Fibroblast of villous mesenchyme (primary cell): ENCODE measurements around the gene PBX1. TPM values are rescaled to one million over a fixed set of nuclear protein-coding genes. Genes with fewer than 3 reads are reported as not detected.

ENCODE experiments used
- DNase-seq: peaks from one replicate; pipeline ENCODE4 v3.0.0-alpha.2; 2010; ENCODE audit warnings: low read depth
- H3K4me3 ChIP-seq: 2 replicates; pipeline ENCODE4 v1.5.1; 2011; ENCODE audit warnings: low read depth, mild to moderate bottlenecking, low read length
- total RNA-seq: library from RNA; depleted of rRNA; stranded (reverse); fragments of >200 nt; gene quantifications from 2 replicates; pipeline ENCODE4 v1.2.3, GENCODE V29; 2012
- TF ChIP-seq, protein P1 (sequence below): IDR thresholded peaks from 2 replicates; pipeline ENCODE4 v1.5.1; 2012; ENCODE audit warnings: low read depth, mild to moderate bottlenecking, low read length; ENCODE audit not compliant: insufficient read depth

Gene PBX1
- total RNA-seq, 1 donor, result 67.4 TPM

DNA sequence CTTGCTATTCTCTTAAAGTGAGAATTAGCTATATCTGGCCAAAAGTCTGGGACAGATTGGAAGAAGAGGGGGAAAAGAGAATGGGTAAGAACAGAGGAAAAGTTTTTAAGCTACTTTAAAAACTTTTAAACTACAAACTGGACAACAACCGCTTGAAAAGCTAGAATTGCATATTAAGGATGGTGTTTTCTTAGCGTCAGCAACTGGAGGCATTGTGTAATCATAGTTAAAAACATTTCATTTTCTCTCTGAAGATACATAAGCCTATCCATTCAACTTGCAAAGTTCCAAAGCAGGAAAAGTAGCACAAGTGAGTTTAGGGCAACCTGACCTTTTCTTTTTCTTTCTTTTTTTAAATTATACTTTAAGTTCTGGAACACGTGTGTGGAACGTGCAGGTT is 10.9 kb downstream of the PBX1 start:
- peak; percentile 43 for DNase-seq
- H3K4me3 ChIP-seq, result no peak overlapping the region
- TF ChIP-seq, protein P1, sequence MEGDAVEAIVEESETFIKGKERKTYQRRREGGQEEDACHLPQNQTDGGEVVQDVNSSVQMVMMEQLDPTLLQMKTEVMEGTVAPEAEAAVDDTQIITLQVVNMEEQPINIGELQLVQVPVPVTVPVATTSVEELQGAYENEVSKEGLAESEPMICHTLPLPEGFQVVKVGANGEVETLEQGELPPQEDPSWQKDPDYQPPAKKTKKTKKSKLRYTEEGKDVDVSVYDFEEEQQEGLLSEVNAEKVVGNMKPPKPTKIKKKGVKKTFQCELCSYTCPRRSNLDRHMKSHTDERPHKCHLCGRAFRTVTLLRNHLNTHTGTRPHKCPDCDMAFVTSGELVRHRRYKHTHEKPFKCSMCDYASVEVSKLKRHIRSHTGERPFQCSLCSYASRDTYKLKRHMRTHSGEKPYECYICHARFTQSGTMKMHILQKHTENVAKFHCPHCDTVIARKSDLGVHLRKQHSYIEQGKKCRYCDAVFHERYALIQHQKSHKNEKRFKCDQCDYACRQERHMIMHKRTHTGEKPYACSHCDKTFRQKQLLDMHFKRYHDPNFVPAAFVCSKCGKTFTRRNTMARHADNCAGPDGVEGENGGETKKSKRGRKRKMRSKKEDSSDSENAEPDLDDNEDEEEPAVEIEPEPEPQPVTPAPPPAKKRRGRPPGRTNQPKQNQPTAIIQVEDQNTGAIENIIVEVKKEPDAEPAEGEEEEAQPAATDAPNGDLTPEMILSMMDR, result no peak

DNA sequence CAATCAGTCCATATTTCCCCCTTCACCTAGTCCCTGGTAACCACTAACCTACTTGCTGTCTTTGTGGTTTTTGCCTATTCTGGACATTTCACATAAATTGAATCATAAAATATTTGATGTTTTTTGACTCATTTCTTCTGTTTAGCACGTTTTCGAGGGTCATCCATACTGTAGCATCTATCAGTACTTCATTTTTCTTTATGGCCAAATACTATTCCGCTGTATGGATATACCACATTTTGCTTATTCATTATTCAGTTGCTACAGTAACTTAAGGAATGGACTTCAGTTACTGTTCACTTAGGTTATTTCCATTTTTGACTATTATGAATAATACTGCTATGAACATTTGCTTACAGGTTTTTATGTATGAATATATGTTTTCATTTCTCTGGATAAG is 12.3 kb downstream of the PBX1 start:
- no peak overlapping the region for H3K4me3 ChIP-seq
- no peak for DNase-seq
- TF ChIP-seq, protein P1, result no peak

- no peak overlapping the region for H3K4me3 ChIP-seq
- TF ChIP-seq, protein P1, result no peak
- DNase-seq, result no peak
Measured at GRCh38 chr1:164575356-164575886, 16.4 kb downstream of the PBX1 start.

DNA sequence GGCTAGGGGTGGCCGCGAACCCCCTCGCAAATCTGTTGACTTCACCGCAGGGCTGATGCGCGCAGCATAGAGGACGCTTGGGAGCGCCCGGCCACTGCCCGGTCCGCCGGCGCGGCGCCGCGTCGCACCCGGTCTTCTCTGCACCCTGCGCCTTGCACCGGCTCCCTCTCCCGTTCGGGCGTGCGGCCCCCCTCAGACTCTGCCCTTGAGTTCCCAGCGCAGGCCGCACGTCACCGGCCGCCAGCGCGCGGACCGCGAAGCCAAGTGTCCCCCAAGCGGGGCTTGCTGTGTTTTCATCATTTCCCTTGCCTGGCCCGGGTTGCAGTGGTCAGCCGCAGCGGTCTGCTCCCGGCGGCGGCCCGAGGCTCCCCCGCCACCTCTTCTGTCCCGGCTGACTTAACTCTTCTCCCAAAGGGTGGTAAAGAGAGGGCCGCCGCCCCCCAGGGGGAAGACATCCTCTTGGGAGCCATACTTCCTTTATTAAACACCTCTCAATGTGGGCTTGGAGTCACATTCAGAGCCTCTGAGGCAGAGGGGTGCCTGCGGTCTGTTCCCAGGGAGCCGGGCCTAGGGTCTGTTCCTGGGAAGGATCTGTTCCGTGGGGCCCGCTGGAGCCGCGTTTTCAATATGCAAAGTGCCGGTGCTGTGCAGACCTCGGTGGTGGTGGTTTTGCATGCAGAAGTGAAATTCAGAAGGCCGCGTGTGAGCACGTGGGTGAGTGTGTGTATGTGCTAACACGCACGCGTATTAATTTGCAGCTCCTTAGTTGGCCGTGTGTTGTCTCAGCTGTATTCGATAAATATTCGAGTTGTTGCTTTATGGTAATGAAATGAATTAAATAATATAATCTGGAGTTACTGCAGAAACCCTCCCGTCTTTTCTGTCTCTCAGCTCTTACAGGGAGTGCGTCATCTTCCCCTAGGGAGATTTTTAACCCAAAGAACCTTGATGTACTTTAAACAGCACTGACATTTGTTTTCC is 17.6 kb downstream of the PBX1 start:
- TF ChIP-seq, protein P1, result no peak
- H3K4me3 ChIP-seq, result no peak overlapping the region
- peak; percentile 78 for DNase-seq

DNA sequence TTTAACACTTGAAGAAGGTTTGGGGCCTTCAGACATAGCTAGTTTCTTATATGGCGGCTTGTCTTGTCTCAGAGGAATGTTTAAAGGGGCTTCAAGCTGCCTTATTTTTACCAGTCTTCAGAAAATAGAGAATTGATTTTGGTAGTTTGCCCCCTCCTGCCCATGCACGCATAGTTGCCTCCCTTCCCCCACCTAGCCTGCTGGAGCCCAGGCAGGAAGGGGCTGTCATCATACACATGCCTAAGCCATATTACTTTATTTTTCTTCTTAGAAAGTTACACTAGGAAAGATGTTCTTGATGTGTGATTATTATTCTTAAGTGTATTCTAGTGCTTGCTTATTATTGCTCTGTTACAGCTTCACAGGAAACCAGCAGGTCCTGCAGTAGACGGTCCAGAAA is 18.3 kb downstream of the PBX1 start:
- TF ChIP-seq, protein P1, result no peak
- H3K4me3 ChIP-seq, result no peak overlapping the region
- DNase-seq, result no peak

GRCh38 chr1:164578479-164579200 is 19.7 kb downstream of the PBX1 start:
- TF ChIP-seq, protein P1, result no peak
- DNase-seq, result no peak
- no peak overlapping the region for H3K4me3 ChIP-seq
